ENCODE data around the gene PACSIN3. TPM values are rescaled to one million over a fixed set of nuclear protein-coding genes. Genes with fewer than 3 reads are reported as not detected.
A peak's percentile ranks its signal among the peaks of the same experiment; 100 is the strongest.

The PACSIN3 gene
- total and polyA plus RNA-seq, 2 of the 13 experiments (the other 11 are each of a cell fraction or from before 2014, with no cell fraction given), result 47.9 to 93.3 TPM

- in situ Hi-C loops (cut with HindIII; ENCODE audit: extremely low pct_ligation_motif_present, low pct_unique_long_range_greater_than_20kb), result no loop called here
- H3K79me2 ChIP-seq (ENCODE audit: insufficient read depth, low read length), result peaks cover 21% of the 10 kb centered on the region
- H3K27me3 ChIP-seq (ENCODE audit: control insufficient read depth in 1 of 2, insufficient read depth in 2 of 2, low read length in 2 of 2), result no peaks in the 10 kb centered on the region
- ATAC-seq (peak; percentile 11), FAIRE-seq (peak; percentile 32), DNase-seq (ENCODE audit: low spot score) (peak; percentile 64)
- H4K20me1 ChIP-seq (ENCODE audit: insufficient read depth, low read length), result no peaks in the 10 kb centered on the region
- ChIA-PET POLR2A (interaction anchor here (0.7 to 9.2 kb wide), 17 partner anchors 9 to 360 kb away, joined by 3 to 247 read pairs (median 8); partner anchors contain the start of genes ACP2, ARFGAP2, DDB2 and NR1H3), CTCF (ENCODE audit: low intra/inter-chr PET ratio, low total read pairs) (no interaction called here)
- peak overlapping the region; percentile 94 for H3K9ac ChIP-seq (ENCODE audit: insufficient read depth, low read depth, low read length)
- peaks cover 6 to 7% of the 10 kb centered on the region in 2 experiments; a peak in 3 of 5 replicates for H3K36me3 ChIP-seq (replicated peaks in 1 of 2; ENCODE audit: control insufficient read depth in 1 of 2, insufficient read depth in 2 of 2, low read length in 2 of 2)
- intact Hi-C loops (cut with micrococcal nuclease; ENCODE audit: unreplicated experiment), result loop anchor here (1.0 kb wide), 1 partner anchor 10 kb away; no protein-coding TSS in a partner anchor
- WGBS (ENCODE audit: low lambda C conversion rate), result under 1% methylated on average over 45 of the region's 63 CpGs
- H2AFZ ChIP-seq (ENCODE audit: low read length), result no peak overlapping the region
- peaks cover 56% of the 10 kb centered on the region for H3K4me1 ChIP-seq (ENCODE audit: insufficient read depth, low read length)
- H3K4me3 ChIP-seq (replicated peaks in 1 of 3; ENCODE audit: insufficient read depth in 1 of 3, low read depth in 2 of 3, low read length in 3 of 3), result peak overlapping the region; percentile 70 to 86 (median 73)
- peak overlapping the region; percentile 98 for H3K27ac ChIP-seq (ENCODE audit: extremely low read length, insufficient read depth, low read length)
- peak overlapping the region; percentile 97 for H3K4me2 ChIP-seq (ENCODE audit: low read depth, low read length)
- H3K9me3 ChIP-seq (ENCODE audit: low read length), result no peaks in the 10 kb centered on the region
- TSS peak; percentile 57 for BruUV-seq (replicated peaks)
- TF ChIP-seq ZNF777 (CRISPR knock-in tag; IDR thresholded peaks at IDR 0.05) (no peak), NR2F6 (IDR thresholded peaks at IDR 0.05) (no peak), NR2F6 (CRISPR knock-in tag; IDR thresholded peaks at IDR 0.05) (no peak), ZNF850 (CRISPR knock-in tag; conservative IDR thresholded peaks at IDR 0.05) (no peak), FOSL1 (CRISPR knock-in tag; IDR thresholded peaks at IDR 0.05; ENCODE audit: borderline replicate concordance) (no peak), MAZ (IDR thresholded peaks at IDR 0.05; ENCODE audit: borderline replicate concordance, low read depth, low read length) (no peak; the same call in 1 of the 2 replicates), MAZ (CRISPR knock-in tag; IDR thresholded peaks at IDR 0.05; ENCODE audit: low read depth) (no peak), MXD4 (CRISPR knock-in tag; IDR thresholded peaks at IDR 0.05) (no peak; the same call in 1 of the 2 replicates), CHCHD3 (CRISPR knock-in tag; IDR thresholded peaks at IDR 0.05) (no peak), ZNF318 (CRISPR knock-in tag; IDR thresholded peaks at IDR 0.05) (no peak), ZNF501 (CRISPR knock-in tag; IDR thresholded peaks at IDR 0.05) (peak; percentile 14; the same call in 1 of the 2 replicates), MIER2 (CRISPR knock-in tag; IDR thresholded peaks at IDR 0.05) (no peak), REPIN1 (CRISPR knock-in tag; IDR thresholded peaks at IDR 0.05; ENCODE audit: borderline replicate concordance, low read depth) (0 out of 2 replicates have a peak, but pooled peaks have one; percentile 9)
Observed at GRCh38 chr11:47186700-47187695, 764 bp upstream of the PACSIN3 start.
